HG03135 (cell line): Measurements from ENCODE around the gene SCFD2.
"Not testable (repeated sequence)": the region's sequence is repeated elsewhere in the genome, so short reads cannot be mapped to it uniquely, and the experiment has no call there.

ENCODE experiments used
- ATAC-seq: cut with Tn5 transposase; IDR thresholded peaks from one replicate; pipeline ENCODE4 v1.9.1; 2021; ENCODE audit warnings: mild to moderate bottlenecking, moderate library complexity; ENCODE audit not compliant: unreplicated experiment

SCFD2 gene

GRCh38 chr4:53267026-53267425 is 98.8 kb downstream of the SCFD2 start:
- ATAC-seq, result no peak

- not testable (repeated sequence) for ATAC-seq
Measured at GRCh38 chr4:53255986-53256385, 109.9 kb downstream of the SCFD2 start.

DNA sequence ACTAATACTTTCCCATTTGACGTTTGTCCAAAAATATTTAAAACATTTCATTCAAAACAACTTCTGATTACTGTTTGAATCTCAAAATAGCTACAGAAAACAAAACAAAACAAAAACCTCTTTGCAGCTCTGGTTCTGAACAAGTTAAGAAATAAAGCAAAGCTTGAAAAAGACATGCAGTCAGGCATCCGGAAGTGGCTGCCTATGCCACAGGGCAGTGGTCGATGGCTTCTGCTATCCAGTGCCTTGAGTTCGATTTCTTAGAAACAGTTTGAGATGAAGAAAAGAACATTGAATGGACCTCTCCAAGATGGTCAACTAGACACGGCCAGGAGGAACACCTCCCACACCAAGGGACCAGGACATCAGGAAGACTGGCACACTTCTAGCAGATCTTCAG is 125.3 kb downstream of the SCFD2 start:
- ATAC-seq, result no peak

GRCh38 chr4:53238352-53238751 is 127.5 kb downstream of the SCFD2 start:
- not testable (repeated sequence) for ATAC-seq

DNA sequence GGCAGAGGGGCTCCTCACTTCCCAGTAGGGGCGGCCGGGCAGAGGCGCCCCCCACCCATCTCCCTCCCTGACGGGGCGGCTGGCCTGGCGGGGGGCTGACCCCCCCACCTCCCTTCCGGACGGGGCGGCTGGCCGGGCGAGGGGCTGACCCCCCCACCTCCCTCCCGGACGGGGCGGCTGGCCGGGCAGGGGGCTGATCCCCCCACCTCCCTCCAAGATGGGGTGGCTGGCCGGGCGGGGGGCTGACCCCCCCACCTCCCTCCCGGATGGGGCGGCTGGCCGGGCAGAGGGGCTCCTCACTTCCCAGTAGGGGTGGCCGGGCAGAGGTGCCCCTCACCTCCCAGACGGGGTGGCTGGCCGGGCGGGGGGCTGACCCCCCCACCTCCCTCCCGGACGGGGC is 128.1 kb downstream of the SCFD2 start:
- not testable (repeated sequence) for ATAC-seq

DNA sequence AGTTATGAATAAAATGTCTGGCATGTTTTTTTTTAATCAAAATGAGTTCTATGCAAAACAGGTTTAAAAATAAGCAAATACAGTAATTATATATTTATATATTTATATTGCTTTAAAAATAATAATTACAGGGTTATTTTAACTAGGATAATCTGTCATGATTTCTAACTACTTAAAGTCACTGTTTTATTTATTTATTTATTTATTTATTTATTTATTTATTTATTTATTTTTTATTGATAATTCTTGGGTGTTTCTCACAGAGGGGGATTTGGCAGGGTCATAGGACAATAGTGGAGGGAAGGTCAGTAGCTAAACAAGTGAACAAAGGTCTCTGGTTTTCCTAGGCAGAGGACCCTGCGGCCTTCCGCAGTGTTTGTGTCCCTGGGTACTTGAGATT is 129.2 kb downstream of the SCFD2 start:
- not testable (repeated sequence) for ATAC-seq

DNA sequence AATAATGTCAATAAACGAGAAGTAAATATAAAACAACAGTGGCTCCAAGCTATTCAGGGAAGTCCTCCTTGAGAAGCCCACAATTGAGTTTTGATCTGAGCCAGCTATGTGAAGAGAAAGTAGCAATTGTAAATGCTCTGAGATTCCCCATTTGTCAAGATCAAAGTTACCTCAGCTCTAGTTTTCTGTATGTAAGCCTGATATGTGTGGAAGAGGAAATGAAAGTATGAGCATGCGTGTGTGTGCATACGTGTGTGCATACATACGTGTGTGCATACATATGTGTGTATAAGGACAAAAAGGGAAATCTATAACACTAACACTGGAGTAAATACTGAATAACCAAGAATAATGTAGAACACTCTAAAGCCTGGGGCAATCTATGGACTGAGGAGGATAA is 130.3 kb downstream of the SCFD2 start:
- no peak for ATAC-seq

DNA sequence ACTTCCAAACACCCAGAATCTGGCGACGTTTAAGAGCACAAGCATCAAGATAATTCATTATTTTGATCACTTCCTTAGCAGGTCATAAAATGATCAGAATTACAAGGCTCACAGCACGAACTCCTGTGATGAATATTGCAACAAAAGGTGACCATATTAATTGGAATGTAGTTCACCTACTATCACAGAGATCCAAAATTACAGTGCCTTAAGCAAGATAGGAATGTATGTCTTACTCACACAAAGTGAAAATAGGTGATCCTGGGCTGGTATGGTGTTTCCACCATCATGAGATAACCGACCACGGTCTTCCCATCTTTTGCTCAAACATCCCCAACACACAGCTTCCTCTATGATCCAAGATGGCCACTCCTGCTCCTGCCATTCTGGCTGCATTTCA is 131.2 kb downstream of the SCFD2 start:
- no peak for ATAC-seq

GRCh38 chr4:53234111-53234510 is 131.8 kb downstream of the SCFD2 start:
- ATAC-seq, result no peak

DNA sequence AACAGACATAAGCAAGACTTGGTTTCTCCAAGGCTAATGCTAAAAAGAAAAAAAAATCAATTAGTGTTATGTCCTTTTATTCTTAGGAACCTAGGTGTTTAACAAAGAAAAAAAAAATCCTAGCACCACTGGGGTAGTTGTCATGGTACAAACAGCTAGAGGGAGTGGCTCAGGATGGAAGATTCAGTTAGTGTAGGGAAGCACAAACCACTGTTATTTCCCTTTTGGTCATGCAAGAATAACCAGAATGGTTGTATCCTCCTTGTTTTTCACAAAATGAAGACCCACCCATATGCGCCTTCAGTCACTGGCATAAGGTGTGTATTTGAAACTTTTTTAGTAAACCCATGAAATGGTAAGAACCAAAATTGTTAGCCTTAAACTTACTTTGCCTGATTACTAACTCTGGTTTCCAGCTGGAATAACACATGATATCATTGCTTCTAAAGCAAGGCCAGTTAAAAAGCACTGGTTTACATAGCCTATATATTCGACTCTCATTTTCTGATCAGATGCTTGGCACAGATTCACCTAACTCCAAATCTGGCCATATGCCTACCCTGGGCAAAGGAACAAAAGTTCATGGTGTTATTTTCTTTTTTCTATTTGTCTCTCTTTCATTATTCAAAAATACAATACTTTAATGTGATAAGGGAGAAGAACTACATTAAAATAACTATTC is 132.6 kb downstream of the SCFD2 start:
- no peak for ATAC-seq

- ATAC-seq, result no peak
Measured at GRCh38 chr4:53232371-53232770, 133.5 kb downstream of the SCFD2 start.

GRCh38 chr4:53228036-53228435 is 137.8 kb downstream of the SCFD2 start:
- ATAC-seq, result no peak

DNA sequence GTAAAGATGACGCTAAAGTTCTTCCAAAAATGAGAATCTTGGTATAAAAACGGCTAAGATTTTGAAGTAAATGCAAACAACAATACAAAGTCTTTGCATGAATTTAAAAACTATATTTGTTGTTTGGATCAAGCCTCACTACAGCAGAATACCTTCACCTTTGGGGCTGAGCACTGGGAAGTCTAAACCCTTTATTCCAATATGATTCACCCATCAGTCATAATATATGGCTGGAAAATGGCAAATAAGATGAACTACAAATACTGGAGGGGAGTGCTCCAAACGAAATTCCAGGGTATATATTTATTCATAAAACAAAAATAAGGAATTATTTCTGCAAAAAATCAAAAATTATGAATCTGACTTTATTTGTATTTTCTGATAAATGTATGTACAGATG is 138.4 kb downstream of the SCFD2 start:
- no peak for ATAC-seq

- no peak for ATAC-seq
Measured at GRCh38 chr4:53221832-53222480, 143.9 kb downstream of the SCFD2 start.

GRCh38 chr4:53219148-53219547 is 146.7 kb downstream of the SCFD2 start:
- not testable (repeated sequence) for ATAC-seq

DNA sequence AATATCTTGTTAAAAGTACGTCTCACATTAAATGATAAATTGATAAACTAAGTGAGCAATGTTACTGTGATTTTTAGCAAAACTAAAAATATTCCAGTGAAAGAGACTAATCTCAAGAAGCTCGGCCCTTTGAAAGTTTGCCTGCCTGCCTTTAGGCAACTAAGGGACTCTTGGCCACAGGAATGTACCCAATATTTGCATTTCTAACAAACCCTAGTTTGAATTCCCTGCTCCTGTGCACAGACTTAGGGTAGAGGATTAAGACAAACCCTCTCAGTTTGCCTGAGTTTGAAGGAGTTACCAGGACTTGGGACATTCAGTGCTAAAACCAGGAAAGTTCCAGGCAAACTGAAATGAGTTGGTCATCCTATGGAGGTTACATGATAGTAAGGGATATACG is 157.1 kb downstream of the SCFD2 start:
- ATAC-seq, result no peak

DNA sequence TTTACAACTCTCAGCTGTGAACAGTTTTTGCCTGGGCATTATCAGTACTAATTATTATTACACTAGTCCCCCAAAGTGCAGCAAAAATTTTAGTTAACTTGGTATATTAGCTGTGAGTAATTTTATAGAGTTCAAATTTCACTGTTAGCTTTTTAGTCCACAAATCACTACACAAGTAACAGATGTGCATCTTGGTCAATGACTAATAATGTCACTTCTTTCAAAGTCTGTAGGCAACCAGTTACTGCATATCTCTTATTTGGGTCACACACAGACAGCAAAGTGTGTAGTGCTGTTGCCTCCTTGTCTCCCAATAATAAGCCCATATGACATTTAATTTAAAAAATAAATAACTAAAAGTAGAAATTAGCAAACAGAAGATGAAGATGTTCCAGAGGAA is 159.9 kb downstream of the SCFD2 start:
- no peak for ATAC-seq

DNA sequence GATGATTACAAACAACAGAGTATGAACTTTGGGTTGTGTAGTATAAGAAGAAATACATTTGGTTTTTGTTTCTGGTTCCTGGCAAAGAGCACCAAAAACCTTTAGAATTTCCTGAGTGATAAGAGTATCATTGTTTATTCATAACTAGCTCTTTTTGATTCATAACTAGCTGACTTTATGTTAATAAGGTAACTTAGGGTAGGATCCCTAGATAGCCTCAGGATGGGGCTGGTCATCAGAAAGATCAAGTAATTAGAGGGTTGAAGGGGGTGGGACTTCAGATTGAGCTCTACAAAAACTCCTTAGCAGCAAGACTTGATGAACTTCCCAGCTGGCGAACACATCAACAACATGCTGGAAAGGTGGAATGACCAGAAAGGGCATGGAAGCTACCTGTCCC is 166.5 kb downstream of the SCFD2 start:
- no peak for ATAC-seq

GRCh38 chr4:53197772-53198142 is 168.1 kb downstream of the SCFD2 start:
- ATAC-seq, result no peak

DNA sequence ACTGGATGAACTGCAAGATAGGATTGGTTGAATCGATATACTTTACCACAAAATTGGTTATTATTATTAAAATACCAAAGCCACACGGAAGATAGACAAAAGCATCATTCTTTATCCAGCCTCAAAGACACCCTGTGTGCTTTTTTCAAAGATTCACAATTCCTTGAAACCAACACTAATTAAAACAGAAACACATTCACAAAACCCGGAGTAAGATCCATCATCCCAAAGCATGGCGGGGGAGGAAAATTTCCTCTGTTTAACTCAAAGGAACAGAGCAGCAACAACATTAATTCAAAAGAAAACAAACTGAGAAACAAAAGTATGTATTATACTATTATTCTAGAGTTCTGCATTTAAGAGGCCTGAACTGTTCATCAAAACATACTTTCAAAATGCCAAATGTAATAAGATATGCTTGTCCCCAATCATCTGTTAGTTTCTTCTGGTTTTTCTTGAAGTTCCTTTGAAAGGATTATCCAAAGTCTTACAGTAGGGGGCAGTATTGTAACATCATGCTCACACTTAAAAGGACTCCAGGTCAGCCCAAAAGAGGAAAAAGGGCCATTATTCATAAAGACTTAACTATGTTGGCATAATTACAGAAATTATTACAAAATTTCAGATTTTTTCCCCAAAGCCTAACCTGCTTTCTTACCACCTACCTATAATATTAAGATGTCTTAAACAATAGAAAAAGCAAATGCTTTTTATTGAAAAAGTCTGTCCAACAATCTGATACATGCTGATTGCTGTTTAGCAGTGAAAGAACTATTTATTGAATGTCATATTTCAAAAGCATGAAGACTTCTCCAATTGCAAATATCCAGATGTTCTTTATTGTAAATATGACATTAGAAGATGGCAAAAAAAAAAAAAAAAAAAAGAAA is 168.7 kb downstream of the SCFD2 start:
- ATAC-seq, result no peak

DNA sequence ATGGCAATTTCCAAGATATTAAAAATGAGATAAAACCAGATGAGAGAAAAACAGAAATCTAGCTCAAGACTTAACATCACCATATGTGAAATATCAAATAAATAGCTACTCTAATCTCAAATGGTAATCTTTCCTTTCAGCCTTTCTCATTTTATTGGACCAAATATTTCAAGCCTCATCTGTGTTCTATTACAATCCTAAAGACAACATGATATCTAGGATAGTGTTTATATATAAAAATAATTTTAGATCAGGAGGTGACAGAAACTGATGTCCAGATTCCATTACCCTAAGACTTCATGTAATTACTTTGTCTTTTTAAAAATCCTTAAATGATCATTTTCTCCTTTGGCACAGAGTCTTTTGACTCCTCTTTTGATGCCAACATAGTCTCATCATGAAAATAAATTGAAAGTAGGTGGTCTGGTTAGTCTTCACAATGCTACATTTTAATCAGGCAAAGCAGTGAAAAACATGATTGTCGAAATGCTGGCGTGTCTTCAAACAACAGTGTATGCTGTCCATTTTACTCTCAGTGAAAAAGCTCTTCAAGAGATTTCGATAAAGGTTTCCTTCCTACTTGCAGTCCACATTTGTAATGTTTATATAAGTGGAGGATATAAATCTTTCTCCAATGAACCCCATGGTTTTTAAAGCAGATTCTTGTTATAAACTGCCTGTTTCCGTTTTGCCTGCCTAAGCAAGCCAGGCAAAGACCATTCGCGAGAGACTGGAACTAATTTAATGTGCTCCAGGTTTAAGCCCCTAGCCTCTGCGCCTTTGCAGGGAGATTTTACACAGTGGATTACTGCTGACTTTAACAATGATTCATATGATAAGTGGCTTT is 169.8 kb downstream of the SCFD2 start:
- no peak for ATAC-seq
